DND-41 (cell line): ENCODE data around the gene AIFM1.

Experiments
- CTCF ChIP-seq: IDR thresholded peaks from 2 replicates; pipeline ENCODE4 v1.5.1; 2012; ENCODE audit warnings: borderline replicate concordance, low read length, moderate library complexity, mild to moderate bottlenecking; ENCODE audit not compliant: poor library complexity, severe bottlenecking; ENCODE audit errors: extremely low read depth
- EZH2 ChIP-seq: IDR thresholded peaks from 3 replicates; pipeline ENCODE4 v1.6.1; 2012; ENCODE audit warnings: borderline replicate concordance, low read depth, mild to moderate bottlenecking, moderate library complexity, low read length, inconsistent platforms; ENCODE audit not compliant: severe bottlenecking

GRCh38 chrX:130136961-130137360 lies 28.7 kb downstream of the AIFM1 start:
- TF ChIP-seq EZH2 = no peak
- no peak for TF ChIP-seq CTCF
